ENCODE data around the gene PCDHGA1.
A peak's percentile ranks its signal among the peaks of the same experiment; 100 is the strongest.

PCDHGA1 gene

DNA sequence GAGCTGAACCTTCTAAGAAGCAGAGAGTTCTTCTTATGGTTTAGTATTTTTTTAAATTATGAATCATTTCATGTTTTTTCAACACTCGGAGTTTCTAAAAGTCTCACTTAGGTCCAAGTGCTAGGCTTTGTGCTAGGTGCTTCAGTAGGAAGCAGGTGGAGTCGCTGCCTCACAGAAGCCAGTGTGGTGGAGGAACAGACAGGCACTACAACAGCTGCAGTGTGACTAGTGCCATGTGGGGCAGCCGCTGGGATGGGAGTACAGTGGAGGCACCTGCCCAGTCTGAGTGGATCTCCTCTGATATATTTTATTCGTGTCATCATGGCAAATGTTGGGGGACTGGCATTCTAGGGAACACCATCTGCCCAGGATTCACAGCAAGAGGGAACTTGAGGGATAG is 173.9 kb downstream of the PCDHGA1 start:
- DNase-seq (ENCODE audit: low read depth) = no peak
- no peak overlapping the region for H3K4me3 ChIP-seq (ENCODE audit: low read depth, low read length)

DNA sequence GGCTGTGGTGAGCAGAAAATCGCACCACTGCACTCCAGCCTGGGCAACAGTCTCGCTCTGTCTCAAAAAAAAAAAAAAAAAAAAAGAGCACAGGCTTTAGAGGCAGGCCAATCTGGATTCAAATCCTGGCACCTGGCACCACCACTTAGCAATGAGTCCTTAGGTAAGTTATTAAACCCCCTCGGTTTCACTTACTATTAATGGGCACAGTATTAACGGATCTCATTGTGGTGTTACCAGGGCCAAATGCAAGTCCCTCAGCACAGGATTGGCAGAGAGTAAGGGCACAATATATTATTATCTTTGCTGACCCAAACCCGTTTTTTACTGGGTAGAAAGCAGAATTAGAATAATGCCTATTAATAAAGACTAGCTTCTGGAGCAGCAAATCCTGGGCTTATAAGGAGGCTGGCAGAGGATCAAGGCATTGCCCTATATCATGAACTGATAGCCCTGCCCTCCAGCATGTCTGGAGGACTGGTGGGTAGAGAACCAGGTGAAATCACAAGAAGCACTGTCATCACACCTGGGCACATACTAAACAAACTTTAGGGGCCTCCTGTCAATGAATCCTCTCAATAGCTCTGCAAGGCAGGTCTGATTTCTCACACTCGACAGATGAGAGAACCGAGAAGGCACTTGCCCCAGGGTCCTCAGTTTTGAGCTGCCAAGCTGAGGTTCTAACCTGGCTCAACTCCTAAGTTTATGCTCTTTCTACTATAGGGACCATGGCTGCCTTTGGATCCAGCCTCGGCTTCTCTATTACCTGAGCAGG is 176.3 kb downstream of the PCDHGA1 start:
- H3K4me3 ChIP-seq (ENCODE audit: low read depth, low read length) = no peak overlapping the region
- no peak for DNase-seq (ENCODE audit: low read depth)

- H3K4me3 ChIP-seq (ENCODE audit: low read depth, low read length) = peak overlapping the region; percentile 39
- DNase-seq (ENCODE audit: low read depth) = no peak
Observed at GRCh38 chr5:141507387-141508091, 177.2 kb downstream of the PCDHGA1 start.

- DNase-seq (ENCODE audit: low read depth) = no peak
- peak overlapping the region; percentile 39 for H3K4me3 ChIP-seq (ENCODE audit: low read depth, low read length)
Observed at GRCh38 chr5:141508440-141508797, 178.1 kb downstream of the PCDHGA1 start.

DNA sequence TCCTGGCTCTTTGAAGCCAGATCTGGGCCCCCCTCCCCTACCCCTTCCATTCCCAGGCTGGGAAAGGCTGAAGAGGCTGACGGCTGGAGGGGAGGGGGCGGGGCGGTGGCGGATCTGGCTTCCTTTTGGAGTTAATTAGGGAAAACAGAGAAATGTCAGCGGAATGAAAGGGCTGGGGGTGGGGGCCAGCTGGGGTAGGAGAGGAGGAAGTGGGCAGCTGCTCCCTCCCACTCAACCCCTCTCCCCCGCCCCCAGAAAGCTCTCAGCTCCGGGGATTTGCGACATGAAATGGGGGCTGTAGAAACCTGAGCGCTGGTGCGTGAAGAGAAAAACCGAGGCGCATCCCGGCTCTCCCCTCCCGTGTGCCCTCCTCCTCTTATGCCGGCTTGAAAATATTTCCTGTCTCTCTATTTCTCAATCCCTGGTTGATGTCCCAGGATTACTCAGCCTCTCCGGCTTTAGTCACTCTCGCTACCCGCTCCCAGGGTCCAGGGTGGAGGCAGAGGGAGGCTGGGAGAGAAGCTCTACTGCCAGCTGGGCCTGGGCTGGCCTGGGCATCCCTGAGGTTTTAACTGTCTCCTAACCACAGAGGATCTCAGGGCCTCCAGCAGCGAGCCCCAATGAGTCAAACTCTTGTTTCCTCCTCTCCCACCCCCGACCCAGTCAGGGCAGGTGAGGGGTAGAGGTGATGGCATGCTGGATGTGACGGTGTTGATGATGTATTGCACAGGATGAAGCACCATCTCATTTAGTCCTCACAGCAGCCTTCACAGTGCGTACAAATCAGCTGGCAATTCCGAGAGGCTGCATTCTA is 178.7 kb downstream of the PCDHGA1 start:
- DNase-seq (ENCODE audit: low read depth) = peak; percentile 94
- peak overlapping the region; percentile 39 for H3K4me3 ChIP-seq (ENCODE audit: low read depth, low read length)

DNA sequence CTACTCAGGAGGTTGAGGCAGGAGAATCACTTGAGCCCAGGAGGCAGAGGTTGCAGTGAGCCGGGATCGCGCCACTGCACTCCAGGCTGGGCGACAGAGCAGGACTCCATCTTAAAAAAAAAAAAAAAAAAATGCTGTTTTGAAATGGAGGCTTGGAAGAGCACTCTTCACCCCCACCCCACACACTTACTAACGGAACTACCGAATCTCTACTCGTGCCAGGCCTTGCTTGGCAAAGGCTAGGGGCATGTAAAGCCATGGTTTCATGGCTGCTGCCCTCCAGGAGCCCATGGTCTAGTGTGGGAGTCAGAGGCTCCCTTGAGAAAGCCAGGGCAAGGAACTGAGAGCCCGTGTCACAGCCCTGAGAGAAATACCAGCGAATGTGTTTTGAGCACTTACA is 179.8 kb downstream of the PCDHGA1 start:
- DNase-seq (ENCODE audit: low read depth) = no peak
- no peak overlapping the region for H3K4me3 ChIP-seq (ENCODE audit: low read depth, low read length)

DNA sequence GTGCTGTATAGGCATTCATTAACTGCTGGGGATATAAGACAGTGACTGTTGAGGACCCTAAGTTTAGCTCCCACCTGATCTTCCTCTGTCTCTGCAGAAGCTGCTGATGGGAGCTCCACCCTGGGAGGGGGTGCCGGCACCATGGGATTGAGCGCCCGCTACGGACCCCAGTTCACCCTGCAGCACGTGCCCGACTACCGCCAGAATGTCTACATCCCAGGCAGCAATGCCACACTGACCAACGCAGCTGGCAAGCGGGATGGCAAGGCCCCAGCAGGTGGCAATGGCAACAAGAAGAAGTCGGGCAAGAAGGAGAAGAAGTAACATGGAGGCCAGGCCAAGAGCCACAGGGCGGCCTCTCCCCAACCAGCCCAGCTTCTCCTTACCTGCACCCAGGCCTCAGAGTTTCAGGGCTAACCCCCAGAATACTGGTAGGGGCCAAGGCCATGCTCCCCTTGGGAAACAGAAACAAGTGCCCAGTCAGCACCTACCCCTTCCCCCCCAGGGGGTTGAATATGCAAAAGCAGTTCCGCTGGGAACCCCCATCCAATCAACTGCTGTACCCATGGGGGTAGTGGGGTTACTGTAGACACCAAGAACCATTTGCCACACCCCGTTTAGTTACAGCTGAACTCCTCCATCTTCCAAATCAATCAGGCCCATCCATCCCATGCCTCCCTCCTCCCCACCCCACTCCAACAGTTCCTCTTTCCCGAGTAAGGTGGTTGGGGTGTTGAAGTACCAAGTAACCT is 180.7 kb downstream of the PCDHGA1 start:
- DNase-seq (ENCODE audit: low read depth) = no peak
- no peak overlapping the region for H3K4me3 ChIP-seq (ENCODE audit: low read depth, low read length)

GRCh38 chr5:141511771-141512325 is 181.5 kb downstream of the PCDHGA1 start:
- no peak overlapping the region for H3K4me3 ChIP-seq (ENCODE audit: low read depth, low read length)
- DNase-seq (ENCODE audit: low read depth) = no peak

DNA sequence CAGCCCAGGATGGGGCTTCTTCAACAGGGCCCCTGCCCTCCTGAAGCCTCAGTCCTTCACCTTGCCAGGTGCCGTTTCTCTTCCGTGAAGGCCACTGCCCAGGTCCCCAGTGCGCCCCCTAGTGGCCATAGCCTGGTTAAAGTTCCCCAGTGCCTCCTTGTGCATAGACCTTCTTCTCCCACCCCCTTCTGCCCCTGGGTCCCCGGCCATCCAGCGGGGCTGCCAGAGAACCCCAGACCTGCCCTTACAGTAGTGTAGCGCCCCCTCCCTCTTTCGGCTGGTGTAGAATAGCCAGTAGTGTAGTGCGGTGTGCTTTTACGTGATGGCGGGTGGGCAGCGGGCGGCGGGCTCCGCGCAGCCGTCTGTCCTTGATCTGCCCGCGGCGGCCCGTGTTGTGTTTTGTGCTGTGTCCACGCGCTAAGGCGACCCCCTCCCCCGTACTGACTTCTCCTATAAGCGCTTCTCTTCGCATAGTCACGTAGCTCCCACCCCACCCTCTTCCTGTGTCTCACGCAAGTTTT is 182.1 kb downstream of the PCDHGA1 start:
- H3K4me3 ChIP-seq (ENCODE audit: low read depth, low read length) = peak overlapping the region; percentile 46
- DNase-seq (ENCODE audit: low read depth) = no peak

DNA sequence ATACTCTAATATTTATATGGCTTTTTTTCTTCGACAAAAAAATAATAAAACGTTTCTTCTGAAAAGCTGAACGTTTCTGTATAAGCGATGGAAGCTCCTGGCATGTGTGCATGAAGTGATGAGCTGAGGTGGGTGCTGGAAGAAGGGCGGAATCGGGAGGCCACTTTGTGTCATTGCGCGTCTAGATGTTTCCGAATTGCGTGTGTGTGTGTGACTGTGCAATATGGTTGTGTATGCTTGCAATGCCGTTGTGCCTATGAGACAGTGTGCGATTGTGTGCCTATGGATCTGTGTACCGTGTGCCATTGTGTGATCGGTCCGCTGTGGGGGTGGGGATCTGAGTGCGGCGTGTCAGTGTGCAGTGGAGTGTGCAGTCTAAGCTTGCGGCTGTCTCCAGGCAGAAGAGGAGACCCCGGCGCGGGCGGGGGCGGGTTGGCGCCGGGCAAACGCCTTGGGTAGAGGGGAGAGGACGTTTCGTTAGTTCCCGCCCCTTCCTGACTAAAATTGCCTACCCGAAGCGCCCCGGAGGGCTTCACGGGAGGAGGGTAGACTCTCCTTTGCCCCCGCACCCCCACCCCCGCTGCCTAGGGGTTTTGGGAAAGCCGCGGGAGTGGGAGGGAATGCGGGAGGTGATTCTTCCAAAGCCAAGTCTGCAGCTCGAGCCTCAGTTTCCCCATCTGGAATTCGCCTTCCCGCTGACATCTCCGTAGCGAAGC is 182.8 kb downstream of the PCDHGA1 start:
- peak overlapping the region; percentile 46 for H3K4me3 ChIP-seq (ENCODE audit: low read depth, low read length)
- no peak for DNase-seq (ENCODE audit: low read depth)

DNA sequence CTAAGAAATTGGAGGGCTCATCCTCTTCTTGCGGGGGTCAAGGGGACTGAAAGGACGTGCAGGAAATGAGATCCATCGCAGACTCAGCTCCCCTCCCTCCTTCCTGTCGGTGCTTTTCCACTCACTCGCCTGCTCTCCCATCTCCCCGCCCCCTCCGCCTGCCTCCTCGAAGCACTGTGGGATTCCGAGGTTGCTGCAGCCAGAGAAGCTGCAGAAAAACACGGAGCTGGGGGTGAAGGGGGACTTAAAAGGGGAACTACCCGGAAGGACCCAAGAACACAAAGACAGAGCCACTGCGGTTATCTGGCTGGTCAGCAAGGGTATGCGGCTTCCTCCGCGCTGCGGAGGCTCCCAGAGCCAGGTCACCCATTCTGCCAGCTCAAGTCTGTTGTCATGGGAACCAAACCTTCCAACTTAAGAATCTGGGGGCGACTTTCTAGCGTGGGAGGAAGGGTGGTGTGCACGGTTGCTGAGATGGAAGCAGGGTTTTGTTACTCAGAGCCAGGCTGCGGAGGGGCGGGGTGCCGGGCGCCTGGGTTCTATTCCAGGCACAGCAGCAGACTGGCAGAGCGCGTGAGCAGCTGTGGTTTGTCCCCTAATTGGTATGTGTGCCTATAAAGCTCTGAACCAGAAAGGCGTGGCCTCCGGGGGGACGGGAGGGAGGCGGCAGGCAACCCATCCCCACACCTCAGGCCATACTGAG is 183.5 kb downstream of the PCDHGA1 start:
- DNase-seq (ENCODE audit: low read depth) = no peak
- peak overlapping the region; percentile 46 for H3K4me3 ChIP-seq (ENCODE audit: low read depth, low read length)

DNA sequence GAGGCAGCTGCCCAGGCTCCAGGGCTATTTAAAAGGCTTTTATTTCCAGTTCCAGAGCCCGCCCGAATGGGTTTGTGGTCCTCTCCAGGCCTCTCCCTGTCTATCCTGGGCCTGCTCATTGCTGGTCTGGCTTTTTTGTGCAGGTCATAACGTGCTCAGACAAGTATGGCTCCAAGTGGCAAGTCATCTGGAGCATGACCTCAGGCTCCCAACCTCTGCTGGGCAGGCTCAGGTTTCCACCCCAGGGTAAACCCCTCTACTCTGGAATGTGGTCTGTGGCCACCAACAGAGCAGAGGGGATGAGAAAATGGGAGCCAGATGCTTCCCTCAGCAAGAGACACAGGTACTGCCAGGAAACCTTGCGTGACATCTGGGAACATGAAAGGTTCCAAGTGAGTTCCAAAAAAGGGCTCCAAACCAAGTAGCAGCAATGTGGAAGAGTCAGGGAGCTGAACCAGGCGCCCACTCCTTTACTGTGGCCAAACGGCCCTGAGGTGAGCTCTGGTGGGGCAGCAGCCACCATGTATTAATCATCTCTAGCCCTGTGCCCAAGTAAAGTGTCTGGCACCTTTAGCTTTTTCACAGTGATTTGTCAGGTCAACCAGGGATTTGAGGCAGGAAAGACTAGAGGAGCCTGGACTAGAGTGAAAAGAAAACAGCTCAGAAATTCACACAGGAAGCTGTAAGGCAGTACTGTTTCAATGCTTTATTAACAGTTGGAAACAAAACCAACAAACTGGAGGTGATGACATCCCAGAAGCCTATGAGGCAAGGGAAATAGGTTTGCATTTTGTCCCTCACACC is 184.2 kb downstream of the PCDHGA1 start:
- DNase-seq (ENCODE audit: low read depth) = no peak
- H3K4me3 ChIP-seq (ENCODE audit: low read depth, low read length) = peak overlapping the region; percentile 46

- no peak for DNase-seq (ENCODE audit: low read depth)
- H3K4me3 ChIP-seq (ENCODE audit: low read depth, low read length) = no peak overlapping the region
Observed at GRCh38 chr5:141515141-141515540, 184.8 kb downstream of the PCDHGA1 start.

DNA sequence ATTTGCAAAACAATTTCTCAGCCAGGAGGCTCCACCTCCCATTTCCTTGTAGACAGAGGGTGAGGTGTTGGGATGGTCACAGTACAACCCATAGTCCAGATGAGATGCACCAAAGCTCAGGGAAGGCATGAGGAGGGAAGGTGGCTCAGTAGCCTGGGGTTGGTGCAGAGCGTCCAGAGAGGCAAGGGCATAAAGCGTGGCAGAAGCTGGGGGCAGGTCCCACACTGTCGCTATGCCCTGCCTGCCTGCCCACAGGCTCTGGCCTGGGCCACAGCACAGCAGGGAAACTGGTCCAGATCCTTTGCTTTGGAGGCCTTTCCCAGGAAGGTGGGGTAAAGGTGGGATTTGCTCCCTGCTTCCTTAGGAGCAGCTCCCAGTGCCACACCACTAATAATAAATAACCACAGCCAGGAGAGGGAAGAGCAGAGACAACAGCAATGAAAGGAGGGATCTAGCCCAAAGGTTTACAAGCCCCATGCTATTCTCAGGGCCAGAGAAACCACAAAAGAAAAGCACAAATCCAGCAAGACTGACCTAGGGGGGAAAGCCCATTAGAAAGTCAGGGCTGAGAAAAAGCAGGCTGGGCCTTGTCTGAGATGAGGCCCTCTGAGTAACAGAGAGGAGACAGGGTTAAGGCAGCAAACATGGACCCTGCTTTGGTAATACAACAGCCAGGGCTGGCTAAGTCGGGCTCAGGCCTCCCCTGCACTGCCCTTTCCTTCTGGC is 185.8 kb downstream of the PCDHGA1 start:
- DNase-seq (ENCODE audit: low read depth) = no peak
- no peak overlapping the region for H3K4me3 ChIP-seq (ENCODE audit: low read depth, low read length)

DNA sequence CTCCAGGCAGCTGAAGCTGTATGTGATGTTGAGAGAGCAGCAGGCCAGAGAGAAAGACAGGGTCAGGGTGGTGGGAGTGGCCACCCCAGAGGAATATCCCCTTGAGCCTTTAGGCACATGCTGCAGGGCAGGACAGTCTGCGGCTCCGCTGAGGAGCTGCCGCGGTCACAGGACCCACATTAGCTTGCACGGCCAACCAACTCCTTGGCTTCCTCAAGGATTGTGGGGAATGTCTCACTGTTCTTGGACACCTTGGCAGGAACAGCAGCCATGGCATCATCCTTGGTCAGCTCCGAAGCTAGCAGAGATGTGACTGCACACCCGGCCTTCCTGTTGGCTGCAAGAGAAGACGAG is 186.3 kb downstream of the PCDHGA1 start:
- no peak for DNase-seq (ENCODE audit: low read depth)
- H3K4me3 ChIP-seq (ENCODE audit: low read depth, low read length) = no peak overlapping the region

- no peak overlapping the region for H3K4me3 ChIP-seq (ENCODE audit: low read depth, low read length)
- no peak for DNase-seq (ENCODE audit: low read depth)
Observed at GRCh38 chr5:141517312-141517711, 187.0 kb downstream of the PCDHGA1 start.

All from skeletal muscle cell (primary cell).